GM23338 (cell line): Measurements from ENCODE around the gene BAK1. TPM values are rescaled to one million over a fixed set of nuclear protein-coding genes. Genes with fewer than 3 reads are reported as not detected.

Experiments used
- ATAC-seq: fragments of 200-7000 bp; cut with Tn5 transposase; 3 replicates; pipeline ENCODE4 v1.9.1; 2020
- DNase-seq: peaks from one replicate; pipeline ENCODE4 v3.0.0-alpha.2; 2015; ENCODE audit warnings: low spot score
- H2AFZ ChIP-seq: fragments of 200-600 bp; sonication (generic); 2 replicates; pipeline ENCODE4 v1.8.0; 2016; ENCODE audit warnings: antibody characterized with exemption, mild to moderate bottlenecking, moderate library complexity
- H3F3A ChIP-seq: fragments of 200-600 bp; sonication (generic); replicated peaks from 2 replicates; pipeline ENCODE4 v1.8.0; 2017; ENCODE audit warnings: antibody characterized with exemption, mixed run types, low read depth
- H3K27ac ChIP-seq: fragments of 200-600 bp; sonication (generic); 2 replicates; pipeline ENCODE4 v1.6.1; 2016; ENCODE audit warnings: low read depth
- H3K27me3 ChIP-seq: fragments of 200-600 bp; sonication (generic); 2 replicates; pipeline ENCODE4 v1.8.0; 2016; ENCODE audit warnings: mild to moderate bottlenecking, mixed run types, moderate library complexity; ENCODE audit not compliant: insufficient read depth
- H3K36me3 ChIP-seq: fragments of 200-600 bp; sonication (generic); 2 replicates; pipeline ENCODE4 v1.8.0; 2016; ENCODE audit warnings: mild to moderate bottlenecking; ENCODE audit not compliant: insufficient read depth
- H3K4me1 ChIP-seq: fragments of 200-600 bp; sonication (generic); 2 replicates; pipeline ENCODE4 v1.8.0; 2016; ENCODE audit warnings: mild to moderate bottlenecking, moderate library complexity; ENCODE audit not compliant: insufficient read depth
- H3K4me2 ChIP-seq: fragments of 200-600 bp; sonication (generic); 2 replicates; pipeline ENCODE4 v1.7.1; 2017; ENCODE audit warnings: mixed run types
- H3K4me3 ChIP-seq: fragments of 200-600 bp; sonication (generic); 2 replicates; pipeline ENCODE4 v1.6.1; 2016; ENCODE audit warnings: mixed run types
- H3K79me2 ChIP-seq: fragments of 200-600 bp; sonication (generic); replicated peaks from 2 replicates; pipeline ENCODE4 v1.8.0; 2017; ENCODE audit warnings: mild to moderate bottlenecking; ENCODE audit not compliant: insufficient read depth
- H3K9me2 ChIP-seq: fragments of 200-600 bp; sonication (generic); 2 replicates; pipeline ENCODE4 v1.8.0; 2017; ENCODE audit not compliant: insufficient read depth
- H4K20me1 ChIP-seq: fragments of 200-600 bp; sonication (generic); replicated peaks from 2 replicates; pipeline ENCODE4 v1.8.0; 2017; ENCODE audit warnings: mild to moderate bottlenecking; ENCODE audit not compliant: insufficient read depth
- H3K27ac Mint-ChIP-seq: 2 replicates; pipeline ENCODE4 v1.8.0; 2020; ENCODE audit warnings: inconsistent platforms, mild to moderate bottlenecking, moderate library complexity, mixed read lengths
- H3K27me3 Mint-ChIP-seq: 3 replicates; pipeline ENCODE4 v1.8.0; 2022; ENCODE audit warnings: low read depth, mild to moderate bottlenecking, moderate library complexity, mixed read lengths, inconsistent platforms; ENCODE audit not compliant: insufficient read depth, poor library complexity
- H3K36me3 Mint-ChIP-seq: 3 replicates; pipeline ENCODE4 v1.8.0; 2021; ENCODE audit warnings: low read depth, mild to moderate bottlenecking, inconsistent platforms, moderate library complexity, mixed read lengths
- H3K4me1 Mint-ChIP-seq: 3 replicates; pipeline ENCODE4 v1.8.0; 2020; ENCODE audit warnings: mild to moderate bottlenecking, inconsistent platforms, mixed read lengths
- H3K4me3 Mint-ChIP-seq: 3 replicates; pipeline ENCODE4 v1.8.0; 2021; ENCODE audit warnings: moderate library complexity, mild to moderate bottlenecking, inconsistent platforms, mixed read lengths
- H3K9me3 Mint-ChIP-seq: 3 replicates; pipeline ENCODE4 v1.8.0; 2020; ENCODE audit warnings: moderate library complexity, mild to moderate bottlenecking, inconsistent platforms, mixed read lengths
- CREB1 ChIP-seq: fragments of 250-450 bp; sonication (Bioruptor Pico); IDR thresholded peaks from 2 replicates; pipeline ENCODE4 v1.5.0; 2020; ENCODE audit warnings: low read depth, mild to moderate bottlenecking, moderate library complexity
- CTCF ChIP-seq, 2 experiments: fragments of 200-600 bp in 1 of 2; sonication (generic) in 1 of 2; conservative IDR thresholded peaks; 2 replicates each; pipeline versions ENCODE4 v1.5.1 to v1.6.1; 2016 to 2017; ENCODE audit warnings: antibody characterized with exemption in 2 of 2, low read depth in 2 of 2, mild to moderate bottlenecking in 2 of 2, moderate library complexity in 1 of 2
- ETS1 ChIP-seq: IDR thresholded peaks from 2 replicates; pipeline ENCODE4 v1.6.1; 2016; ENCODE audit warnings: antibody characterized with exemption
- EZH2 ChIP-seq: fragments of 200-600 bp; sonication (generic); IDR thresholded peaks from one replicate; pipeline ENCODE4 v1.8.0; 2017; ENCODE audit warnings: antibody characterized with exemption, mild to moderate bottlenecking, low read depth; ENCODE audit not compliant: unreplicated experiment
- EZH2phosphoT487 ChIP-seq: fragments of 200-600 bp; sonication (generic); IDR thresholded peaks from one replicate; pipeline ENCODE4 v1.8.1; 2018; ENCODE audit warnings: antibody characterized with exemption; ENCODE audit not compliant: unreplicated experiment
- JUNB ChIP-seq: IDR thresholded peaks from one replicate; pipeline ENCODE4 v1.6.1; 2016; ENCODE audit warnings: antibody characterized with exemption; ENCODE audit not compliant: unreplicated experiment
- NANOG ChIP-seq: IDR thresholded peaks from 2 replicates; pipeline ENCODE4 v1.6.1; 2016; ENCODE audit warnings: antibody characterized with exemption, borderline replicate concordance
- POLR2AphosphoS5 ChIP-seq: IDR thresholded peaks from 2 replicates; pipeline ENCODE4 v1.6.1; 2016; ENCODE audit warnings: antibody characterized with exemption, low read depth
- REST ChIP-seq: IDR thresholded peaks from one replicate; pipeline ENCODE4 v1.6.1; 2018; ENCODE audit warnings: antibody characterized with exemption; ENCODE audit not compliant: unreplicated experiment
- STAT1 ChIP-seq: IDR thresholded peaks from one replicate; pipeline ENCODE4 v1.6.1; 2016; ENCODE audit warnings: antibody characterized with exemption; ENCODE audit not compliant: unreplicated experiment
- ZNF114 ChIP-seq: fragments of 250-450 bp; sonication (Bioruptor Pico); IDR thresholded peaks from 2 replicates; pipeline ENCODE4 v1.5.0; 2020; ENCODE audit warnings: mild to moderate bottlenecking, moderate library complexity
- ZNF331 ChIP-seq: fragments of 250-450 bp; sonication (Bioruptor Pico); IDR thresholded peaks from 2 replicates; pipeline ENCODE4 v1.5.0; 2020; ENCODE audit warnings: low read depth, mild to moderate bottlenecking, moderate library complexity
- ZNF462 ChIP-seq: fragments of 250-450 bp; sonication (Bioruptor Pico); IDR thresholded peaks from 2 replicates; pipeline ENCODE4 v1.5.0; 2020; ENCODE audit warnings: mild to moderate bottlenecking, moderate library complexity
- polyA plus RNA-seq: library from polyadenylated mRNA; unstranded; fragments of >200 nt; fragmentation: Nextera tagmentation; extraction: Ambion mirVana; gene quantifications from 2 replicates; pipeline ENCODE4 v1.2.1, GENCODE V29; 2016
- total RNA-seq: library from RNA; depleted of rRNA; stranded (reverse); fragments of >200 nt; shearing (Covaris generic); gene quantifications from 2 replicates; pipeline ENCODE4 v1.2.3, GENCODE V29; 2014

BAK1 gene
- total and polyA plus RNA-seq, 2 experiments from 2014 or later = 22.2 to 45.0 TPM

GRCh38 chr6:33590531-33591198 is 10.6 kb upstream of the BAK1 start:
- no peaks in the 10 kb centered on the region for H3K36me3 ChIP-seq
- TF ChIP-seq NANOG (no peak), STAT1 (no peak), CTCF (conservative IDR thresholded peaks at IDR 0.05; ENCODE audit: low read depth in 2 of 2) (no peak), REST (no peak), JUNB (no peak), CREB1 (CRISPR knock-in tag) (no peak), EZH2phosphoT487 (no peak), POLR2AphosphoS5 (no peak), ZNF462 (no peak), EZH2 (no peak), ZNF331 (no peak), ZNF114 (CRISPR knock-in tag) (no peak), ETS1 (no peak)
- peaks cover 33% of the 10 kb centered on the region for H3K4me1 Mint-ChIP-seq
- no peak overlapping the region for H3K27ac ChIP-seq
- no peak overlapping the region for H3K4me3 Mint-ChIP-seq
- H2AFZ ChIP-seq = peak overlapping the region; percentile 76
- H4K20me1 ChIP-seq = no peaks in the 10 kb centered on the region
- H3F3A ChIP-seq = no peaks in the 10 kb centered on the region; the same call in 1 of the 2 replicates
- no peak overlapping the region for H3K4me3 ChIP-seq
- H3K79me2 ChIP-seq = no peaks in the 10 kb centered on the region
- H3K36me3 Mint-ChIP-seq = no peaks in the 10 kb centered on the region
- peaks cover 4% of the 10 kb centered on the region; the same call in 2 of the 3 replicates for H3K9me3 Mint-ChIP-seq
- H3K4me1 ChIP-seq = peaks cover 20% of the 10 kb centered on the region; the same call in 1 of the 2 replicates
- peaks cover 8% of the 10 kb centered on the region; the same call in 1 of the 2 replicates for H3K27me3 ChIP-seq
- ATAC-seq = peak; percentile 34
- H3K4me2 ChIP-seq = no peak overlapping the region; the same call in 1 of the 2 replicates
- H3K27ac Mint-ChIP-seq = peak overlapping the region; percentile 84; the same call in 1 of the 2 replicates
- no peak for DNase-seq
- H3K27me3 Mint-ChIP-seq = peaks cover 22% of the 10 kb centered on the region
- H3K9me2 ChIP-seq = no peaks in the 10 kb centered on the region
